HUES64 (cell line): ENCODE measurements around the gene LRRC8B.

Experiments
- H3K27ac ChIP-seq: 2 replicates; pipeline ENCODE4 v1.7.0; 2013; ENCODE audit warnings: low read depth, low read length, inconsistent platforms
- H3K27me3 ChIP-seq: 2 replicates; pipeline ENCODE4 v1.6.1; 2013; ENCODE audit warnings: mild to moderate bottlenecking, low read length; ENCODE audit not compliant: insufficient read depth
- H3K36me3 ChIP-seq: 2 replicates; pipeline ENCODE4 v1.6.1; 2013; ENCODE audit warnings: mild to moderate bottlenecking, low read length; ENCODE audit not compliant: insufficient read depth
- H3K4me1 ChIP-seq: 2 replicates; pipeline ENCODE4 v1.6.1; 2013; ENCODE audit warnings: mild to moderate bottlenecking, low read length, moderate library complexity; ENCODE audit not compliant: insufficient read depth
- H3K4me3 ChIP-seq: 2 replicates; pipeline ENCODE4 v1.5.1; 2013; ENCODE audit warnings: mild to moderate bottlenecking, low read length, moderate library complexity
- H3K9ac ChIP-seq: 2 replicates; pipeline ENCODE4 v1.6.1; 2013; ENCODE audit warnings: mild to moderate bottlenecking, low read depth, low read length
- H3K9me3 ChIP-seq: 2 replicates; pipeline ENCODE4 v1.6.1; 2013; ENCODE audit warnings: low read depth, low read length; ENCODE audit not compliant: insufficient read depth
- WGBS: fragments of 150-250, 120-280 bp; methylation state at CpG from one replicate; pipeline ENCODE4 v1.1.7; 2013; ENCODE audit warnings: missing lambda C conversion rate; 5-methylcytosine and 5-hydroxymethylcytosine counted together

Gene LRRC8B

DNA sequence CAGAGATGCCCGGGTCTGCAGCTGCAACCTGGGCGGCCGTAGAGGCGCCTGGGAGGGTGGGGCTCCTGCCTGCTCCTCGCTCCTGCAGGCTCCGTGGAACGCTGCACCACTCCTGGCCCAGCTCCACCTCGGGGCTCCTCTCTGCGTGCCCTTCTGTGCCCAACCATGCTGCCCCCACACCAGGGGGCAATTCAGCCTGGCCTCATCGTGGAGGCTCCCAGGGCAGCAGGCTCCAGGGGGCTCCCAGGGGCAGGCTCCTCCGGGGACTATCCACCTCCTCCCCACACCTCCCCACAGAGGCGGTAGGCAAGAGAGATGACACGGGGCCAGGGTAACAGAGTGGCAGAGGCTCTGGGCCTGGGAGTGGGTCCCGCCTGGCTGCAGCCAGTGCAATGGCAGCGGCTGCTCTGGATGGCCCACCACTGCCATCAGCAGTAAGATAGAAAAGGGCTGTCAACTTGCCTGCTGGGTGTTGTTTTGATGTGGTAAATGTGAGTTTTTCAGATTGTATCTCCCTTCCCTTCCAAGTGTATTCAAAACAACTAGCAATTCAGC lies 85.9 kb downstream of the LRRC8B start:
- Histone ChIP-seq H3K4me3 (no peak overlapping the region), H3K9ac (no peak overlapping the region), H3K36me3 (no peaks in the 10 kb centered on the region), H3K27me3 (no peaks in the 10 kb centered on the region), H3K4me1 (no peaks in the 10 kb centered on the region), H3K9me3 (no peaks in the 10 kb centered on the region), H3K27ac (no peak overlapping the region)
- 90% methylated on average over 15 of the region's 15 CpGs for WGBS

DNA sequence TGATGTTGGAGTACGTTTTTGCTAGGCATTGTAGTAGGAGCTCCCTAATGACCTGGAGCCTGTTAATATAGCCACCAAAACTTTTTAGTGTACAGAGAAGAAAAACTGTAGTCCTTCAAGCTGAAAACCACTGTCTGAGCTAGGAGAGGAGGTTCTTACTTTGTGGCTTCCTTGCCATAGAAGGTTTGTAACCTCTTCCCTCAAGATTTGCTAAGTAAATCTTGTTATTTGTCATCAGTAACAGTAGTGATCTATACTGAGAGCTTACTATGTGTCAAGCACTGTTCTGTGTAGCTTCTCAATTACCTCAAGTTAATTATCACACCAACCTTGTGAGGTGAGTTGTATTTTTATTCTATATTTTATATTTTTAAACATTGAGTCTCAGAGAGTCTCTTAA lies 87.1 kb downstream of the LRRC8B start:
- Histone ChIP-seq H3K4me1 (no peaks in the 10 kb centered on the region), H3K36me3 (no peaks in the 10 kb centered on the region), H3K9ac (no peak overlapping the region), H3K27me3 (no peaks in the 10 kb centered on the region), H3K27ac (no peak overlapping the region), H3K4me3 (no peak overlapping the region), H3K9me3 (no peaks in the 10 kb centered on the region)
- 90% methylated on average over 1 of the region's 1 CpG for WGBS

DNA sequence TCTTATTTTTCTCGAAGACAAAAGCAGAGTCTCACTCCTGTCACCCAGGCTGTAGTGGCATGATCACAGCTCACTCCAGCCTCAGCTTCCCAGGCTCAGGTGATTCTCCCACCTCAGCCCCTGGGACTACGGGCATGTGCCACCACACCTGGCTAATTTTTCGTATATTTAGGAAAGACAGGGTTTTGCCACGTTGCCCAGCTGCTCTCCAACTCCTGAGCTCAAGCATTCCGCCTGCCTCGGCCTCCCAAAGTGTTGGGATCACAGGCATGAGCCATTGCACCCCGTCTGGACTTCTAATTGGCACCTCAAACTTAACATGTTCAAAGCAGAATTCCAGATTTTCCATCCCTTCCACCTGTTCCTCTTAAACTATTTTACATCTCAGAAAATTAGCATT lies 89.3 kb downstream of the LRRC8B start:
- no peaks in the 10 kb centered on the region for H3K27me3 ChIP-seq
- peaks cover 12% of the 10 kb centered on the region; the same call in 1 of the 2 replicates for H3K9me3 ChIP-seq
- no peaks in the 10 kb centered on the region for H3K4me1 ChIP-seq
- H3K36me3 ChIP-seq, result no peaks in the 10 kb centered on the region
- 83% methylated on average over 7 of the region's 7 CpGs for WGBS
- H3K27ac ChIP-seq, result no peak overlapping the region
- no peak overlapping the region for H3K4me3 ChIP-seq
- no peak overlapping the region for H3K9ac ChIP-seq

- Histone ChIP-seq H3K4me3 (no peak overlapping the region), H3K27ac (no peak overlapping the region), H3K9ac (no peak overlapping the region), H3K9me3 (peaks cover 12% of the 10 kb centered on the region; the same call in 1 of the 2 replicates), H3K36me3 (no peaks in the 10 kb centered on the region), H3K4me1 (no peaks in the 10 kb centered on the region), H3K27me3 (no peaks in the 10 kb centered on the region)
- WGBS, result 91% methylated on average over 3 of the region's 3 CpGs
Measured at GRCh38 chr1:89615676-89616598, 91.3 kb downstream of the LRRC8B start.

DNA sequence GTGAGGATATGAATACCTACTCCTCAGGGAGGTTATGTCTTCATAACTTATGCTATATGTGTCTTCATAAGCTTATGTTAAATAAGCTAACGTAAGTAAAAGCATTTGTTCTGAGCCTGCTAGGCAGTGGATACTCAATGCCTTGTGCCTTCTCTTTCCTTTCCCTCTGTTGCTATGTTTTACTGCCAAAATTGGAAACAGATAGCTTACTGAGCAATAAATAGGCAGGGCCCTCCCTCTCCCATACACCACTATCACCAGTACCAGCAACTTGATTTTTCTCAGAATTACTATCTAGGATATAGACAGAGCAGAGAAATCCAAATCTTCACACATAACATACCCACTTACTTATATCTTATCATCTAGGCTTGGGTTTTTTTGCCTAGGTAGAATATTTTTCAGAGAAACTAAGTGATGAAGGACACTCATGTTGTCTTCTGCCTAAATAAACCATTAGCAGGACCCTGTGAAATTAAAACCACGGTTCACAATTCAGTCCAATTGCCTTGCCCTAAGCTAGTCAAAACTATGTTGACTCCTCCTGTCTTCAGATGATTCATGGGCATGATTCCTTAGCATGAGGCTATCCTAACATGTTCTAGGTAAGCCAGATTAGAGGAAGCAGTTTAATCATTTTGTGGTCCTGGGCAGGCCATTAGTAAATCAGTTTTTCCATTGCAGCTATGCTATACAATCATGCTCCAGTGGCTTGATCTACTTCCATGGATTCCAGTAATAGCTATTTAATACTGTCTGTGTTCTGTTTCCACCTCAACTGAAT lies 92.4 kb downstream of the LRRC8B start:
- H3K9ac ChIP-seq, result no peak overlapping the region
- H3K27ac ChIP-seq, result no peak overlapping the region
- H3K4me3 ChIP-seq, result no peak overlapping the region
- peaks cover 12% of the 10 kb centered on the region; the same call in 1 of the 2 replicates for H3K9me3 ChIP-seq
- WGBS, result 97% methylated on average over 2 of the region's 2 CpGs
- no peaks in the 10 kb centered on the region for H3K4me1 ChIP-seq
- H3K27me3 ChIP-seq, result no peaks in the 10 kb centered on the region
- no peaks in the 10 kb centered on the region for H3K36me3 ChIP-seq

- peaks cover 12% of the 10 kb centered on the region; the same call in 1 of the 2 replicates for H3K9me3 ChIP-seq
- 93% methylated on average over 3 of the region's 3 CpGs for WGBS
Measured at GRCh38 chr1:89620664-89621063, 96.0 kb downstream of the LRRC8B start.

GRCh38 chr1:89622895-89623294 lies 98.3 kb downstream of the LRRC8B start:
- no peaks in the 10 kb centered on the region for H3K4me1 ChIP-seq
- no peak overlapping the region for H3K27ac ChIP-seq
- no peaks in the 10 kb centered on the region; the same call in 1 of the 2 replicates for H3K27me3 ChIP-seq
- WGBS, result 50% methylated on average over 2 of the region's 3 CpGs
- H3K4me3 ChIP-seq, result no peak overlapping the region
- H3K9ac ChIP-seq, result no peak overlapping the region
- H3K9me3 ChIP-seq, result peaks cover 6% of the 10 kb centered on the region; the same call in 1 of the 2 replicates
- H3K36me3 ChIP-seq, result no peaks in the 10 kb centered on the region

More at GRCh38 chr1:89620664-89621063, 96.0 kb downstream of the LRRC8B start:
- Histone ChIP-seq H3K9ac (no peak overlapping the region), H3K36me3 (no peaks in the 10 kb centered on the region), H3K27ac (no peak overlapping the region), H3K4me3 (no peak overlapping the region), H3K4me1 (no peaks in the 10 kb centered on the region), H3K27me3 (no peaks in the 10 kb centered on the region; the same call in 1 of the 2 replicates)

GRCh38 chr1:89624314-89624713 lies 99.7 kb downstream of the LRRC8B start:
- Histone ChIP-seq H3K4me1 (no peaks in the 10 kb centered on the region), H3K27ac (no peak overlapping the region), H3K27me3 (no peaks in the 10 kb centered on the region; the same call in 1 of the 2 replicates), H3K9me3 (no peaks in the 10 kb centered on the region), H3K4me3 (no peak overlapping the region), H3K36me3 (no peaks in the 10 kb centered on the region), H3K9ac (no peak overlapping the region)
- WGBS, result 100% methylated on average over 1 of the region's 1 CpG

DNA sequence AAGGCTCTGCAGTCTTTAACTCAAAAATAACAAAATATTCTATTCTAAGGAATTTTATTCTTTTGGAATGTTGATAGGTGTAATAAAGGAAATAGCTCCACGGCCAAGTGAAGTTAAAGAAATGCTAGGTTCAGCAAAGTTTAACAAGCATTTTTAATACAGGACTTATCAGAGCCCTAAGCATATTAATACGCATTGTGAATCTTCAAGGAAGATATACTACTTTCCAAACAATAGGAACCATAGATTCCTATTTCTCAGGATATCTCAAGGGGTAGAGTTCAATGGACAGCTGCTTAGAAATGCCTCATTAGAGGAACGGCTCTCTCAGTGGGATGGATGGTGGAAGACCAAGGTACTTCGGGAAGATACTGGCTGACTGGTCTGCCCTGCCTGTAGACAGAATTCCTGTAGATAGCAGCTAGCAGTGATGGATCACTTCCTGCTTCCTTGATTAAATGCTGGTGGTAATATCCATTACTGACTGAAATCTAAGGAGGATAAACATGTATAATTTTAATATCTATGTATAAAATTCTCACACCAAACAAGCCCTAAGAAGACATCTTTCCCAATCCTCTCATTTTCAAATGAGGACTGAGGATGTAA lies 100.2 kb downstream of the LRRC8B start:
- Histone ChIP-seq H3K27ac (no peak overlapping the region), H3K36me3 (no peaks in the 10 kb centered on the region), H3K4me3 (no peak overlapping the region), H3K9me3 (no peaks in the 10 kb centered on the region), H3K9ac (no peak overlapping the region), H3K27me3 (no peaks in the 10 kb centered on the region; the same call in 1 of the 2 replicates), H3K4me1 (no peaks in the 10 kb centered on the region)
- WGBS, result 95% methylated on average over 4 of the region's 4 CpGs

DNA sequence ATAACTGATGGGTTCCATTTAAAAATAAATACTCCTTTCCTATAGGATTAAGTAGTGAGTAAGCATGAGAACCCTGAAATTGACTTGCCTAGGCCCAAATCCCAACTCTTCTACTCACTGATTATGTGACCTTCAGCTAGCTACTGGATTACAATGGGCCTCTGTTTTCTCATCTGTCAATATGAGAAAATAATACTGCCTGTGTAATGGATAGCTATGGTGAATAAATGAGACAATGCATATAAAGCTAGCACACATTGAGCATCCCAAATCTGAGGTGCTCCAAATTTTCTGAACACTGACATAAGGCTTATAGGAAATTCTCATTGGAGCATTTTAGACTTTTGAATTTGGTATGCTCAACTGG lies 103.0 kb downstream of the LRRC8B start:
- Histone ChIP-seq H3K4me3 (no peak overlapping the region), H3K4me1 (peaks cover 7% of the 10 kb centered on the region; the same call in 1 of the 2 replicates), H3K9ac (no peak overlapping the region), H3K9me3 (no peaks in the 10 kb centered on the region), H3K36me3 (no peaks in the 10 kb centered on the region), H3K27me3 (peaks cover 27% of the 10 kb centered on the region), H3K27ac (no peak overlapping the region)
